H1 (cell line): ENCODE results near the gene SH3PXD2A. TPM values are rescaled to one million over a fixed set of nuclear protein-coding genes. Genes with fewer than 3 reads are reported as not detected.

ENCODE experiments used
- CTCF ChIA-PET: fragments of 300-600 bp; sonication (Branson Sonifier 250); formaldehyde crosslinking; loops from one replicate; lab custom pipeline; 2021; ENCODE audit not compliant: partially characterized antibody; lab: Charles Lee
- POLR2A ChIA-PET: fragments of 300-600 bp; sonication (Branson Sonifier 250); formaldehyde crosslinking; loops from one replicate; lab custom pipeline; 2021; ENCODE audit warnings: inconsistent platforms; ENCODE audit not compliant: partially characterized antibody; lab: Charles Lee
- DNase-seq, 2 experiments: peaks; one replicate each; pipeline versions ENCODE4 v3.0.0 to v3.0.0-alpha.2; 2010 to 2022; ENCODE audit warnings: low spot score in 2 of 2, low read depth in 1 of 2, mixed read lengths in 1 of 2
- FAIRE-seq: peaks from 2 replicates; lab custom pipeline; 2011; peaks lifted over from hg19 to GRCh38; lab: Jason Lieb, UNC
- H2AFZ ChIP-seq: 2 replicates; pipeline ENCODE4 v1.8.1; 2012; ENCODE audit warnings: low read length, inconsistent platforms
- H2AK5ac ChIP-seq: 2 replicates; pipeline ENCODE4 v1.6.1; 2013; ENCODE audit warnings: low read depth, low read length
- H2BK120ac ChIP-seq: replicated peaks from 2 replicates; pipeline ENCODE3; 2013; ENCODE audit warnings: low read depth, low read length, inconsistent platforms
- H2BK12ac ChIP-seq: 2 replicates; pipeline ENCODE4 v1.6.1; 2013; ENCODE audit warnings: low read depth, low read length
- H2BK15ac ChIP-seq: 2 replicates; pipeline ENCODE4 v1.6.1; 2013; ENCODE audit warnings: low read length
- H2BK20ac ChIP-seq: 2 replicates; pipeline ENCODE4 v1.6.1; 2013; ENCODE audit warnings: low read length
- H2BK5ac ChIP-seq: 2 replicates; pipeline ENCODE4 v1.6.1; 2013; ENCODE audit warnings: low read depth, low read length
- H3K14ac ChIP-seq: 2 replicates; pipeline ENCODE4 v1.6.1; 2013; ENCODE audit warnings: inconsistent platforms; ENCODE audit not compliant: insufficient read length
- H3K18ac ChIP-seq: 2 replicates; pipeline ENCODE4 v1.6.1; 2013; ENCODE audit warnings: low read length; ENCODE audit errors: extremely low read depth
- H3K23ac ChIP-seq: 2 replicates; pipeline ENCODE4 v1.6.1; 2013; ENCODE audit warnings: inconsistent platforms; ENCODE audit not compliant: insufficient read length
- H3K23me2 ChIP-seq: 2 replicates; pipeline ENCODE4 v1.6.1; 2013; ENCODE audit warnings: low read depth, low read length
- H3K27ac ChIP-seq: 2 replicates; pipeline ENCODE4 v1.6.1; 2011; ENCODE audit warnings: low read depth, low read length, inconsistent platforms
- H3K27me3 ChIP-seq, 4 experiments: replicated peaks in 1 of 4; 1 replicate in 1 of 4; 2 replicates in 3 of 4; pipeline versions ENCODE4 v1.6.1 to v1.8.1; 2011 to 2013; ENCODE audit warnings: low read length in 3 of 4, mild to moderate bottlenecking in 3 of 4, inconsistent platforms in 2 of 4, mixed read lengths in 2 of 4, moderate library complexity in 1 of 4; ENCODE audit not compliant: control insufficient read depth in 3 of 4, insufficient read depth in 3 of 4; ENCODE audit errors: extremely low read depth in 1 of 4
- H3K36me3 ChIP-seq, 4 experiments: 2 replicates each; pipeline versions ENCODE4 v1.6.1 to v1.8.1; 2011 to 2013; ENCODE audit warnings: mild to moderate bottlenecking in 4 of 4, low read length in 3 of 4, moderate library complexity in 2 of 4, control low read depth in 1 of 4, inconsistent platforms in 1 of 4; ENCODE audit not compliant: insufficient read depth in 4 of 4, control insufficient read depth in 2 of 4
- H3K4ac ChIP-seq: replicated peaks from 2 replicates; pipeline ENCODE3; 2013; ENCODE audit warnings: low read length, low read depth, mixed read lengths, inconsistent platforms; ENCODE audit not compliant: insufficient read length
- H3K4me1 ChIP-seq, 4 experiments: replicated peaks in 1 of 4; 1 replicate in 1 of 4; 2 replicates in 3 of 4; pipeline versions ENCODE4 v1.6.1 to v1.8.1; 2011 to 2013; ENCODE audit warnings: low read length in 3 of 4, inconsistent platforms in 2 of 4, mixed read lengths in 1 of 4; ENCODE audit not compliant: insufficient read depth in 4 of 4, control insufficient read depth in 3 of 4
- H3K4me2 ChIP-seq, 2 experiments: 2 replicates each; pipeline versions ENCODE4 v1.6.1 to v1.8.1; 2011 to 2013; ENCODE audit warnings: low read depth in 2 of 2, low read length in 2 of 2, control low read depth in 1 of 2, inconsistent platforms in 1 of 2, mild to moderate bottlenecking in 1 of 2; ENCODE audit not compliant: insufficient read depth in 1 of 2
- H3K4me3 ChIP-seq, 4 experiments: fragments of 200-600, 300-600 bp in 1 of 4; sonication (generic), shearing (Covaris generic), sonication (Bioruptor Twin) in 1 of 4; 2 replicates each; pipeline versions ENCODE4 v1.5.1 to v1.8.1; 2011 to 2016; ENCODE audit warnings: low read length in 4 of 4, low read depth in 3 of 4, control low read depth in 2 of 4, inconsistent platforms in 2 of 4, mild to moderate bottlenecking in 2 of 4, mixed read lengths in 1 of 4, moderate library complexity in 1 of 4; ENCODE audit not compliant: insufficient read depth in 2 of 4; ENCODE audit errors: extremely low read depth in 1 of 4
- H3K56ac ChIP-seq: replicated peaks from 2 replicates; pipeline ENCODE3; 2013; ENCODE audit warnings: low read depth, mild to moderate bottlenecking, mixed read lengths, low read length, inconsistent platforms; ENCODE audit not compliant: insufficient read length
- H3K79me1 ChIP-seq: 2 replicates; pipeline ENCODE4 v1.6.1; 2013; ENCODE audit warnings: low read depth, low read length, control low read depth
- H3K79me2 ChIP-seq, 2 experiments: 2 replicates each; pipeline versions ENCODE4 v1.6.1 to v1.8.1; 2012 to 2013; ENCODE audit warnings: low read length in 2 of 2, mild to moderate bottlenecking in 2 of 2, inconsistent platforms in 1 of 2; ENCODE audit not compliant: insufficient read depth in 2 of 2, control insufficient read depth in 1 of 2
- H3K9ac ChIP-seq, 4 experiments: replicated peaks in 1 of 4; 1 replicate in 1 of 4; 2 replicates in 3 of 4; pipeline versions ENCODE4 v1.6.1 to v1.8.1; 2011 to 2013; ENCODE audit warnings: low read depth in 3 of 4, low read length in 3 of 4, control low read depth in 2 of 4, mild to moderate bottlenecking in 2 of 4, moderate library complexity in 2 of 4, inconsistent platforms in 1 of 4; ENCODE audit errors: extremely low read depth in 1 of 4
- H3K9me3 ChIP-seq, 2 experiments: 2 replicates each; pipeline versions ENCODE4 v1.6.1 to v1.8.1; 2012 to 2013; ENCODE audit warnings: mild to moderate bottlenecking in 2 of 2, moderate library complexity in 2 of 2, control low read depth in 1 of 2, inconsistent platforms in 1 of 2, low read depth in 1 of 2, low read length in 1 of 2, mixed read lengths in 1 of 2; ENCODE audit not compliant: insufficient read depth in 2 of 2
- H4K20me1 ChIP-seq, 2 experiments: replicated peaks in 1 of 2; 2 replicates each; pipeline versions ENCODE3 to v1.8.1; 2011 to 2013; ENCODE audit warnings: inconsistent platforms in 2 of 2, low read length in 2 of 2, mild to moderate bottlenecking in 1 of 2; ENCODE audit not compliant: insufficient read depth in 2 of 2, control insufficient read depth in 1 of 2
- H4K5ac ChIP-seq: 2 replicates; pipeline ENCODE4 v1.6.1; 2013; ENCODE audit warnings: low read length, low read depth, mixed read lengths, inconsistent platforms; ENCODE audit not compliant: insufficient read length
- H4K8ac ChIP-seq: 2 replicates; pipeline ENCODE4 v1.8.0; 2013; ENCODE audit warnings: mild to moderate bottlenecking, moderate library complexity, low read length, inconsistent platforms; ENCODE audit not compliant: insufficient read depth; ENCODE audit errors: extremely low read depth
- H4K91ac ChIP-seq: replicated peaks from 2 replicates; pipeline ENCODE3; 2013; ENCODE audit warnings: low read length, mixed read lengths, inconsistent platforms; ENCODE audit not compliant: insufficient read length
- BRCA1 ChIP-seq: IDR thresholded peaks from 2 replicates; pipeline ENCODE4 v1.6.1; 2012; ENCODE audit warnings: low read depth, low read length, improper control_type of control experiment
- CBX5 ChIP-seq: fragments of 300-800, 300-1000 bp; sonication (generic); IDR thresholded peaks from 2 replicates; pipeline ENCODE4 v1.7.1; 2016; ENCODE audit warnings: antibody characterized with exemption, low read length, low read depth
- CBX8 ChIP-seq: fragments of 300-800, 300-1000 bp; sonication (generic); IDR thresholded peaks from 2 replicates; pipeline ENCODE4 v1.7.1; 2016; ENCODE audit warnings: low read depth, low read length, borderline replicate concordance
- CHD1 ChIP-seq: IDR thresholded peaks from 2 replicates; pipeline ENCODE4 v1.6.1; 2012; ENCODE audit warnings: low read depth, low read length, improper control_type of control experiment
- FOSL1 ChIP-seq: IDR thresholded peaks from 2 replicates; pipeline ENCODE4 v1.6.1; 2011; ENCODE audit warnings: mild to moderate bottlenecking, low read depth, low read length, moderate library complexity; ENCODE audit not compliant: insufficient read depth
- GABPA ChIP-seq: IDR thresholded peaks from 2 replicates; pipeline ENCODE4 v1.6.1; 2011; ENCODE audit warnings: mild to moderate bottlenecking, low read length, moderate library complexity, borderline replicate concordance; ENCODE audit not compliant: insufficient read depth
- KDM4A ChIP-seq: IDR thresholded peaks from one replicate; pipeline ENCODE4 v1.7.1; 2012; ENCODE audit warnings: low read depth, mild to moderate bottlenecking, moderate library complexity, low read length, inconsistent platforms; ENCODE audit not compliant: severe bottlenecking
- POLR2AphosphoS5 ChIP-seq: IDR thresholded peaks from 2 replicates; pipeline ENCODE4 v1.6.1; 2011; ENCODE audit warnings: low read depth, low read length
- POU5F1 ChIP-seq: IDR thresholded peaks from 2 replicates; pipeline ENCODE4 v1.6.1; 2011; ENCODE audit warnings: low read depth, mild to moderate bottlenecking, low read length, moderate library complexity
- RAD21 ChIP-seq, 2 experiments: IDR thresholded peaks in 1 of 2; conservative IDR thresholded peaks in 1 of 2; 2 replicates each; pipeline ENCODE4 v1.6.1; 2011; ENCODE audit warnings: low read depth in 2 of 2, low read length in 2 of 2, improper control_type of control experiment in 1 of 2, inconsistent platforms in 1 of 2, mild to moderate bottlenecking in 1 of 2, moderate library complexity in 1 of 2
- SP4 ChIP-seq: IDR thresholded peaks from 2 replicates; pipeline ENCODE4 v1.6.1; 2012; ENCODE audit warnings: low read length, inconsistent platforms
- TCF12 ChIP-seq: IDR thresholded peaks from 2 replicates; pipeline ENCODE4 v1.6.1; 2011; ENCODE audit warnings: low read depth, mild to moderate bottlenecking, low read length
- WGBS, 2 experiments: shearing (Covaris generic) in 1 of 2; methylation state at CpG; one replicate each; pipeline versions ENCODE4 v1.1.6 to v1.1.7; 2013 to 2015; ENCODE audit warnings: low lambda C conversion rate in 2 of 2, mixed read lengths in 2 of 2, inconsistent platforms in 1 of 2, low coverage in 1 of 2, missing lambda C conversion rate in 1 of 2; ENCODE audit not compliant: insufficient replicate concordance in 2 of 2, insufficient coverage in 1 of 2, insufficient read length in 1 of 2; ENCODE audit errors: extremely low coverage in 1 of 2, missing lambda C conversion rate in 1 of 2; 5-methylcytosine and 5-hydroxymethylcytosine counted together
- polyA plus RNA-seq, 7 experiments: library from polyadenylated mRNA; depleted of rRNA in 3 of 7; stranded (reverse) in 5 of 7; unstranded in 2 of 7; fragments of >200 nt in 5 of 7; fragments of 200-250 nt in 2 of 7; gene quantifications; 1 replicate in 5 of 7; 2 replicates in 1 of 7; 4 replicates in 1 of 7; pipeline versions ENCODE4 v1.2.1 to v1.2.3, GENCODE V29; 2011 to 2013; ENCODE audit warnings: missing spikeins in 2 of 7, mixed read lengths in 2 of 7
- total RNA-seq: library from RNA; stranded (reverse); fragmentation: NEBNext Ultra II Directional; extraction: Animal tissue kit (Norgen Biotek cat#: 25700); gene quantifications from 2 replicates; pipeline ENCODE4 v1.2.1, GENCODE V29; 2021

SH3PXD2A gene
- total and polyA plus RNA-seq, 2 of the 8 experiments (the other 6 are each of a cell fraction or from before 2014, with no cell fraction given) = 5.4 to 16.3 TPM

DNA sequence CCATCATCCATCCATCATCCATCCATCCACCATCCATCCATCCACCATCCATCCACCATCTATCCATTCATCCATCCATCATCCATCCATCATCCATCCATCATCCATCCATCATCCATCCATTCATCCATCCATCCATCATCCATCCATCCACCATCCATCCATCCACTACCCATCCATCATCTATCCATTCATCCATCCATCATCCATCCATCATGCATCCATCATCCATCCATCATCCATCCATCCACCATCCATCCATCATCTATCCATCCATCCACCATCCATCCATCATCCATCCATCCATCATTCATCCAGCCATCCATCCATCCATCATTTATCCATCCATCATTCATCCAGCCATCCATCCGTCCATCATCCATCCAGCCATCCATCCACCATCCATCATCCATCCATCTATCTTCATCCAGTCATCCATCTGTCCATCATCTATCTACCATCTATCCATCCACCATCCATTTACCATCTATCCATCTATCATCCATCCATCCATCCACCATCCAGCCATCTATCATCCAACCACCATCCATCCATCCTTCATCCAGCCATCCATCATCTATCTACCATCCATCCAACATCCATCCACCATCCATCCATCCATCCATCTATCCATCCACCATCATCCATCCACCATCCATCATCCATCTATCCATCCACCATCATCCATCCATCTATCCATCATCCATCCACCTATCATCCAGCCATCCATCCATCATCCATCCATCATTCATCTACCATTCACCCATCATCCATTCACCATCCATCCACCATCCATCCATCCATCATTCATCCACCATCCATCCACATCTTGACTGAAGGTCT lies 153.8 kb downstream of the SH3PXD2A start:
- no peak overlapping the region for H3K4ac ChIP-seq
- H2AK5ac ChIP-seq = peak overlapping the region; percentile 67; the same call in 1 of the 2 replicates
- no peak overlapping the region for H4K8ac ChIP-seq
- FAIRE-seq = no peak
- H3K27ac ChIP-seq = no peak overlapping the region
- H3K9ac ChIP-seq = no peak overlapping the region
- no peak overlapping the region for H3K4me2 ChIP-seq
- H3K27me3 ChIP-seq = no peaks in the 10 kb centered on the region
- H3K23me2 ChIP-seq = peaks cover 15% of the 10 kb centered on the region; the same call in 1 of the 2 replicates
- H4K20me1 ChIP-seq = peaks cover 0 to 8% of the 10 kb centered on the region in 2 experiments
- H2BK15ac ChIP-seq = no peak overlapping the region
- peaks cover 3 to 12% (median 10%) of the 10 kb centered on the region in 4 experiments for H3K4me1 ChIP-seq
- CTCF ChIA-PET = interaction anchor here (0.9 to 3.8 kb wide), 4 partner anchors 11 to 112 kb away, joined by 3 to 29 read pairs (median 11); no protein-coding TSS in a partner anchor
- peak overlapping the region; percentile 94 for H3K56ac ChIP-seq
- no peak overlapping the region for H2BK12ac ChIP-seq
- H3K79me2 ChIP-seq = no peaks in the 10 kb centered on the region
- no peak overlapping the region for H2BK20ac ChIP-seq
- no peak overlapping the region for H3K18ac ChIP-seq
- H3K14ac ChIP-seq = no peak overlapping the region
- H4K91ac ChIP-seq = no peak overlapping the region
- WGBS, 2 experiments = 53% methylated on average over 1 of the region's 1 CpG; no CpG with 5 or more reads in 1 of the 2 experiments
- DNase-seq = no peak
- no peak overlapping the region for H2AFZ ChIP-seq
- no peak overlapping the region for H3K23ac ChIP-seq
- no peak overlapping the region for H3K4me3 ChIP-seq
- H2BK5ac ChIP-seq = no peak overlapping the region
- H3K36me3 ChIP-seq = no peaks in the 10 kb centered on the region
- no peaks in the 10 kb centered on the region for H3K9me3 ChIP-seq
- H3K79me1 ChIP-seq = no peaks in the 10 kb centered on the region
- H2BK120ac ChIP-seq = no peak overlapping the region
- no peak overlapping the region for H4K5ac ChIP-seq
- POLR2A ChIA-PET = interaction anchor here (1.5 kb wide), 1 partner anchor 15 kb away, joined by 4 read pairs; no protein-coding TSS in a partner anchor
- TF ChIP-seq CBX8 (no peak), POLR2AphosphoS5 (no peak), TCF12 (no peak), FOSL1 (no peak), CBX5 (no peak), RAD21 (IDR thresholded peaks at IDR 0.05 in 1 of 2, conservative IDR thresholded peaks at IDR 0.05 in 1 of 2; ENCODE audit: low read depth in 2 of 2, low read length in 2 of 2) (no peak), SP4 (no peak), CHD1 (no peak), GABPA (no peak), BRCA1 (no peak), POU5F1 (no peak), KDM4A (no peak)
